ENCODE measurements around the gene OLR1. TPM values are rescaled to one million over a fixed set of nuclear protein-coding genes. Genes with fewer than 3 reads are reported as not detected.

The OLR1 gene
- total RNA-seq, 1 experiment from 2014 or later, result not detected

DNA sequence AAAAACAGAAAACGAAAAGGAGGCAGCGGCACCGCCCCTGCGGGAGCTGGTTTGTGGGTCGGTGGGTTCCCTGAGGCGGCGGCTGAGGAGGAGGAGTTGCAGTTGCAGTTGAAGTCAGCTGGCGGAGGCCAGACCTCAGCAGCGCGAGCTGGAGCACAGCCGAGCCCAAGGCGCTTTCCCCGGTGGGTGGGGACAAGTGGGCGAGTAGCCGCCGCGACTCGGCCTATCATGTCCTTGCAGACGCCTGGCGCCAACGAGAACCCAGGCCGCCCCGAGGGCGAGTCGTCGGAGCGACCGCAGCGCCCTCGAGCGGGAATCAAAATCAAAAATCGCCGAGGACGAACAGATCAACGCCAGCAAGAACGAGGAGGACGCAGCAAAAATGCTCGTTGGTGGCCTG lies 60.5 kb downstream of the OLR1 start:
- ATAC-seq, result no peak
- no peak for TF ChIP-seq MAX (CRISPR knock-in tag; IDR thresholded peaks at IDR 0.05)
- no peak for TF ChIP-seq ZNF532 (CRISPR knock-in tag; IDR thresholded peaks at IDR 0.05; ENCODE audit: borderline replicate concordance)
- no peak for TF ChIP-seq HMGA2 (CRISPR knock-in tag; IDR thresholded peaks at IDR 0.05)
- TF ChIP-seq ATF1 (CRISPR knock-in tag; IDR thresholded peaks at IDR 0.05), result no peak
- TF ChIP-seq ZNF416 (CRISPR knock-in tag; IDR thresholded peaks at IDR 0.05), result no peak
- no peak for TF ChIP-seq RELA (CRISPR knock-in tag; IDR thresholded peaks at IDR 0.05; ENCODE audit: borderline replicate concordance)
- TF ChIP-seq, protein P1, sequence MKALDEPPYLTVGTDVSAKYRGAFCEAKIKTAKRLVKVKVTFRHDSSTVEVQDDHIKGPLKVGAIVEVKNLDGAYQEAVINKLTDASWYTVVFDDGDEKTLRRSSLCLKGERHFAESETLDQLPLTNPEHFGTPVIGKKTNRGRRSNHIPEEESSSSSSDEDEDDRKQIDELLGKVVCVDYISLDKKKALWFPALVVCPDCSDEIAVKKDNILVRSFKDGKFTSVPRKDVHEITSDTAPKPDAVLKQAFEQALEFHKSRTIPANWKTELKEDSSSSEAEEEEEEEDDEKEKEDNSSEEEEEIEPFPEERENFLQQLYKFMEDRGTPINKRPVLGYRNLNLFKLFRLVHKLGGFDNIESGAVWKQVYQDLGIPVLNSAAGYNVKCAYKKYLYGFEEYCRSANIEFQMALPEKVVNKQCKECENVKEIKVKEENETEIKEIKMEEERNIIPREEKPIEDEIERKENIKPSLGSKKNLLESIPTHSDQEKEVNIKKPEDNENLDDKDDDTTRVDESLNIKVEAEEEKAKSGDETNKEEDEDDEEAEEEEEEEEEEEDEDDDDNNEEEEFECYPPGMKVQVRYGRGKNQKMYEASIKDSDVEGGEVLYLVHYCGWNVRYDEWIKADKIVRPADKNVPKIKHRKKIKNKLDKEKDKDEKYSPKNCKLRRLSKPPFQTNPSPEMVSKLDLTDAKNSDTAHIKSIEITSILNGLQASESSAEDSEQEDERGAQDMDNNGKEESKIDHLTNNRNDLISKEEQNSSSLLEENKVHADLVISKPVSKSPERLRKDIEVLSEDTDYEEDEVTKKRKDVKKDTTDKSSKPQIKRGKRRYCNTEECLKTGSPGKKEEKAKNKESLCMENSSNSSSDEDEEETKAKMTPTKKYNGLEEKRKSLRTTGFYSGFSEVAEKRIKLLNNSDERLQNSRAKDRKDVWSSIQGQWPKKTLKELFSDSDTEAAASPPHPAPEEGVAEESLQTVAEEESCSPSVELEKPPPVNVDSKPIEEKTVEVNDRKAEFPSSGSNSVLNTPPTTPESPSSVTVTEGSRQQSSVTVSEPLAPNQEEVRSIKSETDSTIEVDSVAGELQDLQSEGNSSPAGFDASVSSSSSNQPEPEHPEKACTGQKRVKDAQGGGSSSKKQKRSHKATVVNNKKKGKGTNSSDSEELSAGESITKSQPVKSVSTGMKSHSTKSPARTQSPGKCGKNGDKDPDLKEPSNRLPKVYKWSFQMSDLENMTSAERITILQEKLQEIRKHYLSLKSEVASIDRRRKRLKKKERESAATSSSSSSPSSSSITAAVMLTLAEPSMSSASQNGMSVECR (CRISPR knock-in tag; IDR thresholded peaks at IDR 0.05; ENCODE audit: borderline replicate concordance), result no peak
- TF ChIP-seq ZBTB21 (CRISPR knock-in tag; IDR thresholded peaks at IDR 0.05; ENCODE audit: borderline replicate concordance), result no peak
- no peak for TF ChIP-seq PRDM15 (CRISPR knock-in tag; IDR thresholded peaks at IDR 0.05)
- TF ChIP-seq, protein P2, sequence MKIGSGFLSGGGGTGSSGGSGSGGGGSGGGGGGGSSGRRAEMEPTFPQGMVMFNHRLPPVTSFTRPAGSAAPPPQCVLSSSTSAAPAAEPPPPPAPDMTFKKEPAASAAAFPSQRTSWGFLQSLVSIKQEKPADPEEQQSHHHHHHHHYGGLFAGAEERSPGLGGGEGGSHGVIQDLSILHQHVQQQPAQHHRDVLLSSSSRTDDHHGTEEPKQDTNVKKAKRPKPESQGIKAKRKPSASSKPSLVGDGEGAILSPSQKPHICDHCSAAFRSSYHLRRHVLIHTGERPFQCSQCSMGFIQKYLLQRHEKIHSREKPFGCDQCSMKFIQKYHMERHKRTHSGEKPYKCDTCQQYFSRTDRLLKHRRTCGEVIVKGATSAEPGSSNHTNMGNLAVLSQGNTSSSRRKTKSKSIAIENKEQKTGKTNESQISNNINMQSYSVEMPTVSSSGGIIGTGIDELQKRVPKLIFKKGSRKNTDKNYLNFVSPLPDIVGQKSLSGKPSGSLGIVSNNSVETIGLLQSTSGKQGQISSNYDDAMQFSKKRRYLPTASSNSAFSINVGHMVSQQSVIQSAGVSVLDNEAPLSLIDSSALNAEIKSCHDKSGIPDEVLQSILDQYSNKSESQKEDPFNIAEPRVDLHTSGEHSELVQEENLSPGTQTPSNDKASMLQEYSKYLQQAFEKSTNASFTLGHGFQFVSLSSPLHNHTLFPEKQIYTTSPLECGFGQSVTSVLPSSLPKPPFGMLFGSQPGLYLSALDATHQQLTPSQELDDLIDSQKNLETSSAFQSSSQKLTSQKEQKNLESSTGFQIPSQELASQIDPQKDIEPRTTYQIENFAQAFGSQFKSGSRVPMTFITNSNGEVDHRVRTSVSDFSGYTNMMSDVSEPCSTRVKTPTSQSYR (CRISPR knock-in tag; IDR thresholded peaks at IDR 0.05), result no peak
- TF ChIP-seq ZNF317 (CRISPR knock-in tag; IDR thresholded peaks at IDR 0.05; ENCODE audit: borderline replicate concordance, low read depth), result no peak
- TF ChIP-seq OVOL2 (CRISPR knock-in tag; IDR thresholded peaks at IDR 0.05; ENCODE audit: borderline replicate concordance), result no peak
- no peaks in the 10 kb centered on the region for H3K4me1 Mint-ChIP-seq
- no peak overlapping the region for H3K27ac Mint-ChIP-seq
- peaks cover 21% of the 10 kb centered on the region for H3K9me3 Mint-ChIP-seq
- no peak overlapping the region for H3K4me3 Mint-ChIP-seq
- CTCF ChIA-PET, result no interaction called here
- peaks cover 3% of the 10 kb centered on the region; the same call in 1 of the 2 replicates for H3K36me3 Mint-ChIP-seq
- POLR2A ChIA-PET, result interaction anchor here (0.6 kb wide), 1 partner anchor 98 kb away, joined by 3 read pairs; no protein-coding TSS in a partner anchor
- no peaks in the 10 kb centered on the region for H3K27me3 Mint-ChIP-seq (ENCODE audit: low read depth)
- DNase-seq (ENCODE audit: low spot score), result no peak
